Endothelial cell of umbilical vein (primary cell): Measurements from ENCODE around the gene PLAGL2. TPM values are rescaled to one million over a fixed set of nuclear protein-coding genes. Genes with fewer than 3 reads are reported as not detected.

Experiments
- BruUV-seq: library from RNA; stranded (reverse); fragments of 400-500 nt; replicated peaks from 2 replicates; lab custom pipeline; 2021; lab: Mats Ljungman, UMichigan
- CTCF ChIA-PET: fragments of 300-600, 350-600 bp; sonication (Branson Sonifier 250); formaldehyde crosslinking; loops from one replicate; lab custom pipeline; 2021; ENCODE audit warnings: antibody characterized with exemption, inconsistent platforms; lab: Charles Lee
- POLR2A ChIA-PET: fragments of 300-600, 350-600 bp; sonication (Branson Sonifier 250); formaldehyde crosslinking; loops from one replicate; lab custom pipeline; 2021; ENCODE audit warnings: antibody characterized with exemption, inconsistent platforms; lab: Charles Lee
- DNase-seq: peaks from one replicate; pipeline ENCODE4 v3.0.0-alpha.2; 2011; ENCODE audit warnings: low read depth, low spot score
- FAIRE-seq: peaks from 2 replicates; lab custom pipeline; 2011; peaks lifted over from hg19 to GRCh38; lab: Jason Lieb, UNC
- H2AFZ ChIP-seq: 2 replicates; pipeline ENCODE4 v1.6.0; 2012; ENCODE audit warnings: low read depth, low read length, control low read depth, inconsistent platforms
- H3K27ac ChIP-seq: 2 replicates; pipeline ENCODE4 v1.5.1; 2011; ENCODE audit warnings: low read depth, mild to moderate bottlenecking, control low read depth, low read length, moderate library complexity; ENCODE audit not compliant: insufficient read depth
- H3K27me3 ChIP-seq, 2 experiments: 2 replicates each; pipeline versions ENCODE4 v1.6.0 to v1.6.1; 2011; ENCODE audit warnings: low read length in 2 of 2, mixed read lengths in 1 of 2; ENCODE audit not compliant: control insufficient read depth in 2 of 2, insufficient read depth in 2 of 2
- H3K36me3 ChIP-seq, 2 experiments: 2 replicates in 1 of 2; 3 replicates in 1 of 2; pipeline ENCODE4 v1.5.1; 2011; ENCODE audit warnings: low read length in 2 of 2, mild to moderate bottlenecking in 1 of 2, moderate library complexity in 1 of 2; ENCODE audit not compliant: control insufficient read depth in 2 of 2, insufficient read depth in 2 of 2; ENCODE audit errors: extremely low read depth in 1 of 2
- H3K4me1 ChIP-seq: 3 replicates; pipeline ENCODE4 v1.5.1; 2011; ENCODE audit warnings: mild to moderate bottlenecking, low read length; ENCODE audit not compliant: control insufficient read depth, insufficient read depth; ENCODE audit errors: extremely low read depth
- H3K4me2 ChIP-seq: 2 replicates; pipeline ENCODE4 v1.6.1; 2011; ENCODE audit warnings: low read length, control low read depth, mixed read lengths; ENCODE audit not compliant: insufficient read depth
- H3K4me3 ChIP-seq, 3 experiments: fragments of 200-600 bp in 1 of 3; sonication (generic), shearing (Covaris generic) in 1 of 3; replicated peaks in 1 of 3; 2 replicates each; pipeline ENCODE4 v1.5.1; 2011 to 2016; ENCODE audit warnings: control low read depth in 3 of 3, low read length in 3 of 3, mild to moderate bottlenecking in 2 of 3, inconsistent platforms in 1 of 3, low read depth in 1 of 3, moderate library complexity in 1 of 3; ENCODE audit not compliant: insufficient read depth in 1 of 3
- H3K79me2 ChIP-seq: 2 replicates; pipeline ENCODE4 v1.6.0; 2012; ENCODE audit warnings: low read length, inconsistent platforms; ENCODE audit not compliant: control insufficient read depth, insufficient read depth
- H3K9ac ChIP-seq: replicated peaks from 2 replicates; pipeline ENCODE3; 2011; ENCODE audit warnings: low read length, control low read depth; ENCODE audit not compliant: insufficient read depth; ENCODE audit errors: extremely low read depth
- H3K9me1 ChIP-seq: replicated peaks from 3 replicates; pipeline ENCODE4 v1.6.0; 2011; ENCODE audit warnings: mild to moderate bottlenecking, low read length; ENCODE audit not compliant: control insufficient read depth, insufficient read depth; ENCODE audit errors: extremely low read depth
- H3K9me3 ChIP-seq: replicated peaks from 2 replicates; pipeline ENCODE4 v1.5.1; 2012; ENCODE audit warnings: low read length, inconsistent platforms; ENCODE audit not compliant: control insufficient read depth, insufficient read depth
- H4K20me1 ChIP-seq: replicated peaks from 2 replicates; pipeline ENCODE3; 2011; ENCODE audit warnings: mild to moderate bottlenecking, low read length; ENCODE audit not compliant: control insufficient read depth, insufficient read depth; ENCODE audit errors: extremely low read depth
- EZH2 ChIP-seq: IDR thresholded peaks from 2 replicates; pipeline ENCODE4 v1.6.1; 2012; ENCODE audit warnings: borderline replicate concordance, low read depth, mild to moderate bottlenecking, moderate library complexity, low read length, inconsistent platforms; ENCODE audit not compliant: severe bottlenecking
- FOS ChIP-seq: IDR thresholded peaks from 2 replicates; pipeline ENCODE4 v1.6.1; 2011; ENCODE audit warnings: mild to moderate bottlenecking, low read length, moderate library complexity, borderline replicate concordance; ENCODE audit not compliant: insufficient read depth
- JUN ChIP-seq: IDR thresholded peaks from 2 replicates; pipeline ENCODE4 v1.6.1; 2011; ENCODE audit warnings: borderline replicate concordance, low read depth; ENCODE audit not compliant: insufficient read length, insufficient read depth
- POLR2A ChIP-seq: IDR thresholded peaks from 2 replicates; pipeline ENCODE4 v1.6.1; 2012; ENCODE audit warnings: low read depth, mild to moderate bottlenecking, control low read depth, low read length
- POLR2AphosphoS5 ChIP-seq: IDR thresholded peaks from 2 replicates; pipeline ENCODE4 v1.6.1; 2012; ENCODE audit warnings: low read depth, mild to moderate bottlenecking, control low read depth, low read length, moderate library complexity; ENCODE audit not compliant: insufficient read depth
- dilution Hi-C: fragments of 300-500 bp; cut with MboI; formaldehyde crosslinking; loops from one replicate; pipeline ENCODE4 v1.15.0; 2019; ENCODE audit warnings: low sequenced_read_pairs; ENCODE audit not compliant: extremely low pct_ligation_motif_present
- intact Hi-C: fragments of 100-400 bp; cut with micrococcal nuclease; formaldehyde crosslinking; loops from one replicate; pipeline ENCODE4 v1.10.0; 2022
- polyA plus RNA-seq, 4 experiments: library from polyadenylated mRNA; depleted of rRNA in 3 of 4; stranded (reverse) in 3 of 4; unstranded in 1 of 4; fragments of >200 nt; gene quantifications; 2 replicates each; pipeline versions ENCODE4 v1.2.1 to v1.2.3, GENCODE V29; 2011 to 2012; ENCODE audit warnings: missing spikeins in 1 of 4
- total RNA-seq: library from RNA; stranded (reverse); gene quantifications from 2 replicates; pipeline ENCODE4 v1.2.3, GENCODE V29; 2021
- TF ChIP-seq, protein P1 (sequence below): IDR thresholded peaks from 2 replicates; pipeline ENCODE4 v1.6.1; 2011; ENCODE audit not compliant: insufficient read depth, insufficient read length
- TF ChIP-seq, protein P2 (sequence below), 2 donors: IDR thresholded peaks; 1 replicate in 1 of 2; 2 replicates in 1 of 2; pipeline ENCODE4 v1.5.1; 2011; ENCODE audit warnings: low read length in 2 of 2, mild to moderate bottlenecking in 2 of 2, moderate library complexity in 2 of 2, control low read depth in 1 of 2, inconsistent platforms in 1 of 2, low read depth in 1 of 2; ENCODE audit not compliant: insufficient read depth in 1 of 2; ENCODE audit errors: extremely low read depth in 1 of 2

Gene PLAGL2
- total and polyA plus RNA-seq, 2 donors (not counting 3 experiments of a cell fraction or from before 2014, with no cell fraction given): 8.2 to 15.2 TPM

DNA sequence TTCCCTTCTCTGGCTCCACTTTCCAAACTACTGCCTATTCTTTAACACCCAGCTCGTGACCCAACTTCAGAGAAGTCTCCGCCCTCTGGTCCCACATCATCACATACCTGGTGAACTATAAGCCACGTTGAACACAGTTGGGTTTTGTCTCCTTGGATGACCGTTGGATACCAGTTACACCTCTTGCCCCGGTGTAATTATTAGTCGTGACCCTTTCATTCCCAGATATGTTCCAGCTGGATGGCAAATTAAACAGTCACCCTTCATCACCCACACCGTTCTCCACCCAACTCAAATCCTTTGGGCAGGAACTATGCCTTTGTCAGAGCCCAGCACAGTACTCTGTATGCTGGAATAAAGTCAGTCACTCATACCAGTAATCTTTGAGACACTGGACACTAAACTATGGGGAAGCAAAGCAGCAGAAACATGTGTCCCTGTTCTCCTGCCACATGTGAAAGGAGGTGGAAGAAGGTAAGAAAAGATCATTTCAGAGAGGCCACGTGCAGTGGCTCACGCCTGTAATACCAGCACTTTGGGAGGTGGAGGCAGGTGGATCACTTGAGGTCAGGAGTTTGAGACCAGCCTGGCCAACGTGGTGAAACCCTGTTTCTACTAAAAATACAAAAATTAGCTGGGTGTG lies 22.5 kb downstream of the PLAGL2 start:
- Histone ChIP-seq H3K27me3 (no peaks in the 10 kb centered on the region), H3K9me1 (no peaks in the 10 kb centered on the region), H3K4me2 (no peak overlapping the region), H3K79me2 (no peaks in the 10 kb centered on the region), H3K9ac (no peak overlapping the region), H3K4me1 (peaks cover 9% of the 10 kb centered on the region), H3K9me3 (no peaks in the 10 kb centered on the region), H3K27ac (no peak overlapping the region), H4K20me1 (no peaks in the 10 kb centered on the region), H2AFZ (no peak overlapping the region), H3K4me3 (no peak overlapping the region), H3K36me3 (no peaks in the 10 kb centered on the region)
- DNase-seq: no peak
- BruUV-seq: no TSS peak
- intact Hi-C loops: no loop called here
- FAIRE-seq: no peak
- TF ChIP-seq JUN: no peak
- TF ChIP-seq, protein P1, sequence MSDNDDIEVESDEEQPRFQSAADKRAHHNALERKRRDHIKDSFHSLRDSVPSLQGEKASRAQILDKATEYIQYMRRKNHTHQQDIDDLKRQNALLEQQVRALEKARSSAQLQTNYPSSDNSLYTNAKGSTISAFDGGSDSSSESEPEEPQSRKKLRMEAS: no peak
- TF ChIP-seq POLR2A: no peak
- TF ChIP-seq FOS: no peak
- TF ChIP-seq POLR2AphosphoS5: no peak
- dilution Hi-C loops: no loop called here
- ChIA-PET CTCF (no interaction called here), POLR2A (no interaction called here)

DNA sequence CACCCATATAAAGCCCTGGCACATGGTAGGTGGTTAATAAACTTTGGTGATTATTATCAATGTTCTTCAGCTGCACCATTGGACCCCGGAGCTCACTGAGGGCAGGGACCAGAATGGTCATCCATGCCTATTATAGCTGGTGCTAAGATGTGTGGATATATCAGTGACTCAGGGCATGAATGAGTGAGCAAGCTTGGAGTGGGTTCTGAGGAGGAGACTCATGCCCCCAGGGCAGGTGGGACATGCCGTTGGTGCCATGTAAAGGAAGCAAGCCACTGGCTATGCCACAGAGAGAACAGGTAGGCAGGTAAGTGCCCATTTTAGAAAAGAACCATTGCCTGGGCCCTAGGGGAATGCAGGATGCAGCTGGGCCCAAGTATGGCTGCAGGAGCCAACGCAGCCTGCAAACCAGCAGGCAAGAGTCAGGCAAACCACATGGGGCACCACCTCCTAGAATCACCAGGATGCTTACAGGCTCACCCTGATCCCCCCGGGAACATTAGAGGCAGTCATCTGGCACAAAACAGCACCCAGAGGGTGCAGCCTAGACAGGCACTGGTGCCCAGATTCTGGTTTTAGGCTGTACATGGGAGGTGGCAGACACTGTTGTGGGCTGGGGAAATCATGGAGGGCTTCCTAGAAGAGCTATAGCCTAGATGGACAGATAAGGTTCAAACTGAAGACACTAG lies 23.5 kb downstream of the PLAGL2 start:
- FAIRE-seq (no peak), DNase-seq (no peak)
- Histone ChIP-seq H3K4me1 (peaks cover 1% of the 10 kb centered on the region), H3K4me3 (no peak overlapping the region), H3K79me2 (no peaks in the 10 kb centered on the region), H2AFZ (no peak overlapping the region), H4K20me1 (no peaks in the 10 kb centered on the region), H3K9me3 (no peaks in the 10 kb centered on the region), H3K27me3 (no peaks in the 10 kb centered on the region), H3K27ac (no peak overlapping the region), H3K9ac (no peak overlapping the region), H3K36me3 (no peaks in the 10 kb centered on the region), H3K9me1 (no peaks in the 10 kb centered on the region), H3K4me2 (no peak overlapping the region)
- POLR2A ChIA-PET: no interaction called here
- CTCF ChIA-PET: no interaction called here
- dilution Hi-C loops (no loop called here), intact Hi-C loops (no loop called here)
- no TSS peak for BruUV-seq
- TF ChIP-seq, protein P2, sequence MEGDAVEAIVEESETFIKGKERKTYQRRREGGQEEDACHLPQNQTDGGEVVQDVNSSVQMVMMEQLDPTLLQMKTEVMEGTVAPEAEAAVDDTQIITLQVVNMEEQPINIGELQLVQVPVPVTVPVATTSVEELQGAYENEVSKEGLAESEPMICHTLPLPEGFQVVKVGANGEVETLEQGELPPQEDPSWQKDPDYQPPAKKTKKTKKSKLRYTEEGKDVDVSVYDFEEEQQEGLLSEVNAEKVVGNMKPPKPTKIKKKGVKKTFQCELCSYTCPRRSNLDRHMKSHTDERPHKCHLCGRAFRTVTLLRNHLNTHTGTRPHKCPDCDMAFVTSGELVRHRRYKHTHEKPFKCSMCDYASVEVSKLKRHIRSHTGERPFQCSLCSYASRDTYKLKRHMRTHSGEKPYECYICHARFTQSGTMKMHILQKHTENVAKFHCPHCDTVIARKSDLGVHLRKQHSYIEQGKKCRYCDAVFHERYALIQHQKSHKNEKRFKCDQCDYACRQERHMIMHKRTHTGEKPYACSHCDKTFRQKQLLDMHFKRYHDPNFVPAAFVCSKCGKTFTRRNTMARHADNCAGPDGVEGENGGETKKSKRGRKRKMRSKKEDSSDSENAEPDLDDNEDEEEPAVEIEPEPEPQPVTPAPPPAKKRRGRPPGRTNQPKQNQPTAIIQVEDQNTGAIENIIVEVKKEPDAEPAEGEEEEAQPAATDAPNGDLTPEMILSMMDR (IDR thresholded peaks at IDR 0.05; ENCODE audit: extremely low read depth in 1 of 2, insufficient read depth in 1 of 2, low read depth in 1 of 2, low read length in 2 of 2): no peak
- no peak for TF ChIP-seq EZH2
